ENCODE measurements around the gene PSMD3.
A peak's percentile ranks its signal among the peaks of the same experiment; 100 is the strongest.

The PSMD3 gene

DNA sequence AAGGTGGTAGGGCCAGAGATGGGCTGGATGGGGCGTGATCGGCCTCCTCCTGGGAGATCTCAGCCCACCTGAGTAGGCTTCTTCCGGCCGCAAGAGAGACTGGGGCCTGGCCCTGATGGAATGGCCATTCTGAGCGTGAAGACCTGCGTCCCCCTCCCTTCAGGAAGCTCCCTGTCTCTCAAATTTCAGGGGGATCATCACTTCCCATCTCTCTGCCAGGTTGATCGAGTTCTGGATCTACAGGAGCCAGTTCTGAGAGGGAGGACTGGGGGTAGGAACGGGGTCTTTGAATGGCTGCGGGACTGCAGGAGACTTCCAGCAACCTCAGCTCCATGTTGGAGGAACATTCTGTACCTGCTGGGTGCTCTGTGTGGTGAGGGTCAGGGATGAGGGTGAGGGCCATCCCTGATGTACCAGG lies 27.1 kb upstream of the PSMD3 start:
- H3K14ac ChIP-seq (ENCODE audit: low read length) = peak overlapping the region; percentile 64
- H3K9me3 ChIP-seq (ENCODE audit: insufficient read depth, low read depth, low read length) = peaks cover 2% of the 10 kb centered on the region
- WGBS (ENCODE audit: extremely low coverage, insufficient coverage, insufficient read length) = no CpG with 5 or more reads among the region's 9 CpGs
- H3K4me1 ChIP-seq (ENCODE audit: control insufficient read depth in 1 of 2, insufficient read depth in 2 of 2, low read length in 2 of 2) = peaks cover 8 to 9% of the 10 kb centered on the region in 2 experiments
- peak overlapping the region; percentile 64 for H3K18ac ChIP-seq (ENCODE audit: low read length)
- peak overlapping the region; percentile 47 for H3K4me3 ChIP-seq (ENCODE audit: low read depth, low read length)
- no peak overlapping the region for H3K23ac ChIP-seq (ENCODE audit: low read length)
- no peak overlapping the region for H2BK12ac ChIP-seq (ENCODE audit: low read length)
- no peaks in the 10 kb centered on the region for H3K36me3 ChIP-seq (ENCODE audit: control insufficient read depth in 1 of 2, insufficient read depth in 2 of 2, low read length in 2 of 2)
- H2BK120ac ChIP-seq (ENCODE audit: insufficient read depth, low read length, poor library complexity) = peak overlapping the region; percentile 62
- H4K91ac ChIP-seq (ENCODE audit: low read depth, low read length) = peak overlapping the region; percentile 67
- H3K4me2 ChIP-seq (ENCODE audit: low read length) = peak overlapping the region; percentile 55
- H3K9ac ChIP-seq (ENCODE audit: low read length) = no peak overlapping the region
- peaks cover 7% of the 10 kb centered on the region for H3K79me1 ChIP-seq (ENCODE audit: low read length)
- peak overlapping the region; percentile 76 for H2AK5ac ChIP-seq (ENCODE audit: low read length)
- H2AFZ ChIP-seq (ENCODE audit: insufficient read depth, low read length, poor library complexity) = peak overlapping the region; percentile 96
- DNase-seq = no peak
- H4K8ac ChIP-seq (ENCODE audit: low read depth, low read length) = peak overlapping the region; percentile 97
- peak overlapping the region; percentile 96 for H4K12ac ChIP-seq (ENCODE audit: low read depth, low read length)
- no peak overlapping the region for H3K27ac ChIP-seq (ENCODE audit: low read depth, low read length)
- no peaks in the 10 kb centered on the region for H3K27me3 ChIP-seq (ENCODE audit: insufficient read depth, low read length)
- H3K79me2 ChIP-seq (ENCODE audit: control insufficient read depth, insufficient read depth, low read length, poor library complexity) = peaks cover 3% of the 10 kb centered on the region
- peak overlapping the region; percentile 63 for H3K4ac ChIP-seq (ENCODE audit: low read depth, low read length)
- H2BK5ac ChIP-seq (ENCODE audit: low read depth, low read length, poor library complexity) = peak overlapping the region; percentile 28

DNA sequence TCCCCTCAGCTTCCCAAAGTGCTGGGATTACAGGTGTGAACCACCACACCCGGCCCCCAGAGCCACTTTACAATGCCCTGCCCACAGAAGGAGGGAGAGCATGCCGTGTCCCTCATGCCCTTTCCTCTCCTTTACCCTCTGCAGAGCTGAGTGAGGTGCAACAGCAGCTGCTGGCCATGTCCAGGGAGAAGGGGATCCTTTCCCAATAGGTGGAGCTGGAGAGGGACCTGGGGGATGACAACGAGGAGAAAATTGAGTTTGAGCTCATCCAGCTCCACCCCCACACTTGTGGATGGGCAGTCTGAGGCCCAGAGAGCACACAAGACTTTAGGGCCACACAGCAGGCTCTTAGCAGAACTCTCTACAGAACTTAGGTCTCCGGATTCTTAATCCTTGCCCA lies 25.7 kb upstream of the PSMD3 start:
- H2BK5ac ChIP-seq (ENCODE audit: low read depth, low read length, poor library complexity) = no peak overlapping the region
- no peak overlapping the region for H2AK5ac ChIP-seq (ENCODE audit: low read length)
- peaks cover 7% of the 10 kb centered on the region for H3K79me1 ChIP-seq (ENCODE audit: low read length)
- H3K23ac ChIP-seq (ENCODE audit: low read length) = no peak overlapping the region
- H3K4me1 ChIP-seq (ENCODE audit: control insufficient read depth in 1 of 2, insufficient read depth in 2 of 2, low read length in 2 of 2) = peaks cover 8 to 9% of the 10 kb centered on the region in 2 experiments
- H2BK12ac ChIP-seq (ENCODE audit: low read length) = no peak overlapping the region
- no peak overlapping the region for H3K4me3 ChIP-seq (ENCODE audit: low read depth, low read length)
- H3K36me3 ChIP-seq (ENCODE audit: control insufficient read depth in 1 of 2, insufficient read depth in 2 of 2, low read length in 2 of 2) = no peaks in the 10 kb centered on the region
- no peak overlapping the region for H3K9ac ChIP-seq (ENCODE audit: low read length)
- H3K9me3 ChIP-seq (ENCODE audit: insufficient read depth, low read depth, low read length) = peaks cover 2% of the 10 kb centered on the region
- WGBS (ENCODE audit: extremely low coverage, insufficient coverage, insufficient read length) = no CpG with 5 or more reads among the region's 4 CpGs
- no peak overlapping the region for H3K18ac ChIP-seq (ENCODE audit: low read length)
- no peak overlapping the region for H4K12ac ChIP-seq (ENCODE audit: low read depth, low read length)
- H3K27me3 ChIP-seq (ENCODE audit: insufficient read depth, low read length) = no peaks in the 10 kb centered on the region
- peaks cover 3% of the 10 kb centered on the region for H3K79me2 ChIP-seq (ENCODE audit: control insufficient read depth, insufficient read depth, low read length, poor library complexity)
- no peak overlapping the region for H3K4ac ChIP-seq (ENCODE audit: low read depth, low read length)
- no peak for DNase-seq
- no peak overlapping the region for H4K91ac ChIP-seq (ENCODE audit: low read depth, low read length)
- no peak overlapping the region for H3K4me2 ChIP-seq (ENCODE audit: low read length)
- H3K14ac ChIP-seq (ENCODE audit: low read length) = no peak overlapping the region
- H4K8ac ChIP-seq (ENCODE audit: low read depth, low read length) = no peak overlapping the region
- no peak overlapping the region for H2AFZ ChIP-seq (ENCODE audit: insufficient read depth, low read length, poor library complexity)
- no peak overlapping the region for H3K27ac ChIP-seq (ENCODE audit: low read depth, low read length)
- no peak overlapping the region for H2BK120ac ChIP-seq (ENCODE audit: insufficient read depth, low read length, poor library complexity)

DNA sequence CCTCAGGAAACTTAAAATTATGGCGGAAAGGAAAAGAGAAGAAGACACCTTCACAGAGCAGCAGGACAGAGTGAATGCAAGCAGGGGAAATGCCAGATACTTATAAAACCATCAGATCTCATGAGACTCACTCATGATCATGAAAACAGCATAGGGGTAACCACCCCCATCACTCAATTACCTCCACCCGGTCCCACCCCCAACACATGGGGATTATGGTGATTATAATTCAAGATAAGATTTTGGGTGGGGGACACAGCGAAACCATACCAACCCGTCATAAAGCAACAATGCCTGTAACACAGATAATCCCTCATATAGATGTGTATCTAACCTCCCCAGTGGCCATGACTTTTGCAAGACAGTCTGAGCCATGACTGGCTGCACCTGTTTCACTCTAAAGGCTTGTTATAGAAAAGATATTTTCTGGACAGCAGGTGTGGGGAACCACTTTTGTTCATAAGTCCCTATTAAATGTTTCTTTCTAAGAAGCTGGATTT lies 24.8 kb upstream of the PSMD3 start:
- DNase-seq = no peak
- H2BK5ac ChIP-seq (ENCODE audit: low read depth, low read length, poor library complexity) = no peak overlapping the region
- H2BK120ac ChIP-seq (ENCODE audit: insufficient read depth, low read length, poor library complexity) = no peak overlapping the region
- H4K12ac ChIP-seq (ENCODE audit: low read depth, low read length) = no peak overlapping the region
- H2AFZ ChIP-seq (ENCODE audit: insufficient read depth, low read length, poor library complexity) = no peak overlapping the region
- H3K4me2 ChIP-seq (ENCODE audit: low read length) = no peak overlapping the region
- no peak overlapping the region for H3K27ac ChIP-seq (ENCODE audit: low read depth, low read length)
- no peak overlapping the region for H3K4me3 ChIP-seq (ENCODE audit: low read depth, low read length)
- H3K4ac ChIP-seq (ENCODE audit: low read depth, low read length) = no peak overlapping the region
- H4K91ac ChIP-seq (ENCODE audit: low read depth, low read length) = no peak overlapping the region
- no peaks in the 10 kb centered on the region for H3K36me3 ChIP-seq (ENCODE audit: control insufficient read depth in 1 of 2, insufficient read depth in 2 of 2, low read length in 2 of 2)
- no peak overlapping the region for H4K8ac ChIP-seq (ENCODE audit: low read depth, low read length)
- H3K79me1 ChIP-seq (ENCODE audit: low read length) = peaks cover 7% of the 10 kb centered on the region
- peaks cover 3% of the 10 kb centered on the region for H3K79me2 ChIP-seq (ENCODE audit: control insufficient read depth, insufficient read depth, low read length, poor library complexity)
- H2BK12ac ChIP-seq (ENCODE audit: low read length) = no peak overlapping the region
- peaks cover 8 to 9% of the 10 kb centered on the region in 2 experiments for H3K4me1 ChIP-seq (ENCODE audit: control insufficient read depth in 1 of 2, insufficient read depth in 2 of 2, low read length in 2 of 2)
- H3K9me3 ChIP-seq (ENCODE audit: insufficient read depth, low read depth, low read length) = peaks cover 2% of the 10 kb centered on the region
- no peak overlapping the region for H3K14ac ChIP-seq (ENCODE audit: low read length)
- no peak overlapping the region for H2AK5ac ChIP-seq (ENCODE audit: low read length)
- no peaks in the 10 kb centered on the region for H3K27me3 ChIP-seq (ENCODE audit: insufficient read depth, low read length)
- no peak overlapping the region for H3K18ac ChIP-seq (ENCODE audit: low read length)
- WGBS (ENCODE audit: extremely low coverage, insufficient coverage, insufficient read length) = no CpG with 5 or more reads among the region's 4 CpGs
- no peak overlapping the region for H3K9ac ChIP-seq (ENCODE audit: low read length)
- H3K23ac ChIP-seq (ENCODE audit: low read length) = no peak overlapping the region

DNA sequence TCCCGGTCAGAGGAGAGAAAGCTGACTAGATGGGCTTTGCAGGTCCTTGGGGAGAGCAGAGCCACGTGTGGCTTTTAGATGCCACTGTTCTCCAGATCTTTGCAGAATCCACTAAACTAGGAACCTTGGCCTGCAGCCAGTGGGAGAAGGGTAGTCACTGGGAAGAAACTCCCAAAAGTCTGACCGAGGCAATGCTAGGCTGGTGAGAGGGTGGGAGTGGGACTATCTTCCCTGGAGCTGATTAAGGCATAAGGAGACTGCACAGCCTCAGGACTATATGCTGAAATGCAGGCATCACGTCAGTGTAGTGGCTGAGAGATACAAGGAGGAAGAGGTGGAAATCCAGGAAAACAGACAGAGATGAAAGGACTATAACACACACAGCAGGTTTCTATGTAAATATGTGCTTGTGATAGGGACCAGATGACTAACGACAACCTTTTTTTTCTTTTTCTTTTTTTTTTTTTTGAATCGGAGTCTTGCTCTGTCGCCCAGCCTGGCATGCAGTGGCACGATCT lies 20.0 kb upstream of the PSMD3 start:
- Histone ChIP-seq H2AK5ac (ENCODE audit: low read length) (no peak overlapping the region), H3K27ac (ENCODE audit: low read depth, low read length) (no peak overlapping the region), H3K27me3 (ENCODE audit: insufficient read depth, low read length) (no peaks in the 10 kb centered on the region), H3K9me3 (ENCODE audit: insufficient read depth, low read depth, low read length) (no peaks in the 10 kb centered on the region), H3K18ac (ENCODE audit: low read length) (no peak overlapping the region), H3K9ac (ENCODE audit: low read length) (no peak overlapping the region), H3K4me2 (ENCODE audit: low read length) (no peak overlapping the region), H3K79me2 (ENCODE audit: control insufficient read depth, insufficient read depth, low read length, poor library complexity) (no peaks in the 10 kb centered on the region), H2BK120ac (ENCODE audit: insufficient read depth, low read length, poor library complexity) (no peak overlapping the region), H2BK5ac (ENCODE audit: low read depth, low read length, poor library complexity) (no peak overlapping the region), H4K91ac (ENCODE audit: low read depth, low read length) (no peak overlapping the region), H2BK12ac (ENCODE audit: low read length) (no peak overlapping the region), H3K4me3 (ENCODE audit: low read depth, low read length) (no peak overlapping the region), H2AFZ (ENCODE audit: insufficient read depth, low read length, poor library complexity) (no peak overlapping the region), H3K4ac (ENCODE audit: low read depth, low read length) (no peak overlapping the region), H3K79me1 (ENCODE audit: low read length) (no peaks in the 10 kb centered on the region), H3K14ac (ENCODE audit: low read length) (no peak overlapping the region), H3K36me3 (ENCODE audit: control insufficient read depth in 1 of 2, insufficient read depth in 2 of 2, low read length in 2 of 2) (no peaks in the 10 kb centered on the region), H4K12ac (ENCODE audit: low read depth, low read length) (no peak overlapping the region), H4K8ac (ENCODE audit: low read depth, low read length) (no peak overlapping the region), H3K23ac (ENCODE audit: low read length) (no peak overlapping the region), H3K4me1 (ENCODE audit: control insufficient read depth in 1 of 2, insufficient read depth in 2 of 2, low read length in 2 of 2) (no peaks in the 10 kb centered on the region)
- no peak for DNase-seq
- WGBS (ENCODE audit: extremely low coverage, insufficient coverage, insufficient read length) = no CpG with 5 or more reads among the region's 8 CpGs

Data from trophoblast cell (in vitro differentiated cells and primary cell).